OCI-LY7 (cell line): ENCODE data around the gene RNF224. TPM values are rescaled to one million over a fixed set of nuclear protein-coding genes. Genes with fewer than 3 reads are reported as not detected.

ENCODE experiments used
- BruUV-seq: library from RNA; stranded (reverse); fragments of 400-500 nt; replicated peaks from 2 replicates; lab custom pipeline; 2021; lab: Mats Ljungman, UMichigan
- CTCF ChIA-PET: fragments of 300-600 bp; sonication (Branson Sonifier 250); formaldehyde crosslinking; loops from one replicate; lab custom pipeline; 2022; ENCODE audit warnings: antibody characterized with exemption; ENCODE audit not compliant: unreplicated experiment; lab: Charles Lee
- POLR2A ChIA-PET: fragments of 300-600 bp; sonication (Branson Sonifier 250); formaldehyde crosslinking; loops from one replicate; lab custom pipeline; 2022; ENCODE audit warnings: antibody characterized with exemption; lab: Charles Lee
- DNase-seq: peaks from one replicate; pipeline ENCODE4 v3.0.0-alpha.2; 2015; ENCODE audit warnings: low spot score
- H2AFZ ChIP-seq: fragments of 200-600 bp; sonication (generic), shearing (Covaris generic); 2 replicates; pipeline ENCODE4 v1.6.1; 2014; ENCODE audit warnings: mild to moderate bottlenecking, antibody characterized with exemption, low read length, moderate library complexity
- H3K27ac ChIP-seq: fragments of 200-600 bp; sonication (generic); 2 replicates; pipeline ENCODE4 v1.5.1; 2014; ENCODE audit warnings: mixed run types, low read depth, mild to moderate bottlenecking, moderate library complexity, low read length, inconsistent platforms; ENCODE audit not compliant: poor library complexity, severe bottlenecking
- H3K36me3 ChIP-seq: fragments of 200-600 bp; sonication (generic); 2 replicates; pipeline ENCODE4 v1.6.1; 2014; ENCODE audit warnings: mild to moderate bottlenecking, antibody characterized with exemption, low read length, moderate library complexity, mixed read lengths; ENCODE audit not compliant: insufficient read depth
- H3K4me1 ChIP-seq: fragments of 200-600 bp; sonication (generic); 2 replicates; pipeline ENCODE4 v1.5.1; 2014; ENCODE audit warnings: mild to moderate bottlenecking, low read length; ENCODE audit not compliant: insufficient read depth, poor library complexity, severe bottlenecking
- H3K4me2 ChIP-seq: fragments of 200-600 bp; sonication (generic); 2 replicates; pipeline ENCODE4 v1.6.1; 2014; ENCODE audit warnings: mild to moderate bottlenecking, low read length
- H3K4me3 ChIP-seq: fragments of 200-600 bp; sonication (generic); 2 replicates; pipeline ENCODE4 v1.5.1; 2014; ENCODE audit warnings: mild to moderate bottlenecking, low read depth, low read length; ENCODE audit not compliant: poor library complexity, severe bottlenecking
- H3K79me2 ChIP-seq: fragments of 200-600 bp; sonication (generic); 2 replicates; pipeline ENCODE4 v1.6.1; 2016; ENCODE audit warnings: low read depth, mild to moderate bottlenecking, low read length, moderate library complexity, mixed read lengths; ENCODE audit not compliant: insufficient read depth
- H3K9me2 ChIP-seq: fragments of 200-600 bp; sonication (generic); 2 replicates; pipeline ENCODE4 v1.6.1; 2016; ENCODE audit warnings: mild to moderate bottlenecking, low read length, mixed read lengths; ENCODE audit not compliant: insufficient read depth
- H3K9me3 ChIP-seq: fragments of 200-600 bp; sonication (generic); 2 replicates; pipeline ENCODE4 v1.6.1; 2014; ENCODE audit warnings: mild to moderate bottlenecking, mixed run types, low read length, mixed read lengths
- H4K20me1 ChIP-seq: fragments of 200-600 bp; sonication (generic); 2 replicates; pipeline ENCODE4 v1.6.1; 2014; ENCODE audit warnings: mild to moderate bottlenecking, antibody characterized with exemption, low read length, moderate library complexity, mixed read lengths; ENCODE audit not compliant: insufficient read depth
- CTCF ChIP-seq: fragments of 200-600 bp; sonication (generic); conservative IDR thresholded peaks from 2 replicates; pipeline ENCODE4 v1.5.1; 2014; ENCODE audit warnings: mild to moderate bottlenecking, antibody characterized with exemption, low read length, moderate library complexity, mixed read lengths
- EZH2phosphoT487 ChIP-seq: fragments of 200-600 bp; sonication (generic); IDR thresholded peaks from 2 replicates; pipeline ENCODE4 v1.6.1; 2018; ENCODE audit warnings: low read depth, borderline replicate concordance, mild to moderate bottlenecking, mixed run types, antibody characterized with exemption, low read length, moderate library complexity, mixed read lengths
- intact Hi-C: fragments of 100-400 bp; cut with micrococcal nuclease; formaldehyde crosslinking; loops from one replicate; pipeline ENCODE4 v1.10.0; 2022; ENCODE audit not compliant: unreplicated experiment
- total RNA-seq, 2 experiments: library from RNA; depleted of rRNA in 1 of 2; stranded (reverse); fragments of >200 nt in 1 of 2; shearing (Covaris generic) in 1 of 2; gene quantifications; 2 replicates each; pipeline ENCODE4 v1.2.3, GENCODE V29; 2014 to 2022

The RNF224 gene
- total RNA-seq, 2 experiments from 2014 or later = 0.13 to 0.30 TPM

GRCh38 chr9:137178939-137179630 is 48.2 kb upstream of the RNF224 start:
- H3K36me3 ChIP-seq = peaks cover 54% of the 10 kb centered on the region
- H3K27ac ChIP-seq = no peak overlapping the region
- CTCF ChIA-PET = no interaction called here
- intact Hi-C loops = no loop called here
- POLR2A ChIA-PET = no interaction called here
- H3K4me3 ChIP-seq = no peak overlapping the region
- H4K20me1 ChIP-seq = no peaks in the 10 kb centered on the region; the same call in 1 of the 2 replicates
- no peak overlapping the region for H2AFZ ChIP-seq
- H3K79me2 ChIP-seq = no peaks in the 10 kb centered on the region
- no peaks in the 10 kb centered on the region for H3K4me1 ChIP-seq
- H3K9me2 ChIP-seq = no peaks in the 10 kb centered on the region
- no peak for DNase-seq
- no peak overlapping the region for H3K4me2 ChIP-seq
- H3K9me3 ChIP-seq = no peaks in the 10 kb centered on the region
- no TSS peak for BruUV-seq
- TF ChIP-seq CTCF (no peak), EZH2phosphoT487 (no peak)

GRCh38 chr9:137179761-137180160 is 47.5 kb upstream of the RNF224 start:
- no peak overlapping the region for H3K27ac ChIP-seq
- no peak overlapping the region for H2AFZ ChIP-seq
- no peaks in the 10 kb centered on the region; the same call in 1 of the 2 replicates for H4K20me1 ChIP-seq
- no peak for TF ChIP-seq CTCF
- TF ChIP-seq EZH2phosphoT487 = no peak
- no TSS peak for BruUV-seq
- ChIA-PET POLR2A (no interaction called here), CTCF (no interaction called here)
- H3K4me3 ChIP-seq = no peak overlapping the region
- H3K4me2 ChIP-seq = no peak overlapping the region
- H3K9me3 ChIP-seq = no peaks in the 10 kb centered on the region
- peaks cover 58% of the 10 kb centered on the region for H3K36me3 ChIP-seq
- H3K4me1 ChIP-seq = no peaks in the 10 kb centered on the region
- no peak for DNase-seq
- no peaks in the 10 kb centered on the region for H3K9me2 ChIP-seq
- H3K79me2 ChIP-seq = no peaks in the 10 kb centered on the region
- intact Hi-C loops = no loop called here

- POLR2A ChIA-PET = no interaction called here
- Histone ChIP-seq H3K36me3 (peaks cover 62% of the 10 kb centered on the region), H3K4me2 (no peak overlapping the region)
Observed at GRCh38 chr9:137180491-137180890, 46.8 kb upstream of the RNF224 start.

More at GRCh38 chr9:137180491-137180890, 46.8 kb upstream of the RNF224 start:
- Histone ChIP-seq H3K79me2 (no peaks in the 10 kb centered on the region), H3K4me3 (no peak overlapping the region), H4K20me1 (no peaks in the 10 kb centered on the region; the same call in 1 of the 2 replicates), H3K9me3 (no peaks in the 10 kb centered on the region), H3K27ac (no peak overlapping the region), H3K4me1 (no peaks in the 10 kb centered on the region), H2AFZ (no peak overlapping the region), H3K9me2 (no peaks in the 10 kb centered on the region)
- DNase-seq = no peak
- BruUV-seq = no TSS peak
- no peak for TF ChIP-seq CTCF
- no peak for TF ChIP-seq EZH2phosphoT487
- intact Hi-C loops = no loop called here
- CTCF ChIA-PET = no interaction called here
